ENCODE results near the gene SLC46A2.

SLC46A2 gene

DNA sequence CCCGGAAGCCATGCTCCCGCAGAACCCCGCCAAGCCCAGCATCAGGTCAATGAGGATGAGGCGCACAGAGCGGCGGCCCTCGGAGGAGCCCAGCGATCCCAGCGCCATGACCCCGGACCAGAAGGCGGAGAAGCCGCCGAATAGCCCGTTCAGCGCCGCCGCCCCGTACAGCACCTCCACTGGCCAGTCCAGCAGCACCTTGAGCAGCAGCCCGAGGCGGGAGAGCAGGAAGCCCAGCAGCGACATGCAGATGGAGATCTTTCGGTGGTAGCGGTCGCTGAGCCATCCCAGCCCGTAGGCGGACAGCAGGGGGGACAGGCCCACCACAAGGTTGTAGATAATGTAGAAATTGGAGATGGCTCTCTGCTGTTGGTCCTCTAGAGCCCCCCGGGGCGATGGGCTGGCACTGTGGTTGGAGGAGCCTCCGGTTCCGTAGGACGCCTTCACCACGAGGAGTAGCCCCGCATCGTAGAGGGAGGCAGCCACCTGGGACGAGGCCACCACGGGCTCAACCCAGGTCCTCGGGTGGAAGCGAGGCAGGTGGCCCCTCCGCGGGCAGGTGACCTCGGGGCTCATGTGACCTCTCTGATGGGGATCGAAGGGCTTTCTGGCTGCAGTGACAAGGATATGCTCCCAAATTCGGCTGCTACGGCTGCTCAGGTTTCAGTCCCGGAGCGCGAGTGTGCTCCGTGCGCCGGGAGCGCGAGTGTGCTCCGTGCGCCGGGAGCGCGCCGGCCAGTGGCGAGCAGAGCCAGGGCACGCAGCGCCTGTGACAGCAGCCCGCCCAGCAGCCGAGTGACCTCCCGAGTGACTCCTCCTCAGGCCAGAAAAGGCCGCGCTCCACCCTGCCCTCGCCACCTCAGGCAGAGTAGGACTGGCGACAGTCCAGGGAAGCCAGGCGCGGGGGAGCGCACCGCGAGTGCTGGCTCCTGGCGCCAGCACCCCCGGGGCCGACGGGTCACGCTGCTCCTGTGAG, at the start of gene SLC46A2:
SLC46A2 (minus strand) TSS at position 771 of the 976 bp plus-strand sequence; CDS start at position 576, 195 bp downstream.
- DNase-seq: no peak

- no peak for DNase-seq
Measured at GRCh38 chr9:112939418-112939817, 48.7 kb upstream of the SLC46A2 start.

DNA sequence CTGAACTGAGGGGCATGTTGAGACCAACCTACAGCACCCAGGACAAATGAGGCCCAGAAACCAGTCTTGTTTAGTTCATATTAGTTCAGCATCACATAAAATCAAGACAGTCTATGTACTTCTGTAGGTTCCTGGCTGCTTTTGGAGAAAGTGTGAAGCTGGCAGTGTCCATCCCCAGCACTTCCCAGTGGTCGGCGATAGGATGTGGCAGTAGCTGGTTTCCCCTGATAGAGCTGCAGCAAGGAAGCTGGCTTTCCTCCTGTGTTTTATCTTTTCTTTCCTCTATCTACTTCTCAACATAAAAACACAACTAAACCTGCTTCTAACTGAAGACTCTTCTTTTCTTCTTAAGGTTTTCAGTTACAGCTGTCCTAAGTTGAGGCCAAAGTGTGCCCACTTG, 43.0 kb upstream of the SLC46A2 start:
- no peak for DNase-seq

DNA sequence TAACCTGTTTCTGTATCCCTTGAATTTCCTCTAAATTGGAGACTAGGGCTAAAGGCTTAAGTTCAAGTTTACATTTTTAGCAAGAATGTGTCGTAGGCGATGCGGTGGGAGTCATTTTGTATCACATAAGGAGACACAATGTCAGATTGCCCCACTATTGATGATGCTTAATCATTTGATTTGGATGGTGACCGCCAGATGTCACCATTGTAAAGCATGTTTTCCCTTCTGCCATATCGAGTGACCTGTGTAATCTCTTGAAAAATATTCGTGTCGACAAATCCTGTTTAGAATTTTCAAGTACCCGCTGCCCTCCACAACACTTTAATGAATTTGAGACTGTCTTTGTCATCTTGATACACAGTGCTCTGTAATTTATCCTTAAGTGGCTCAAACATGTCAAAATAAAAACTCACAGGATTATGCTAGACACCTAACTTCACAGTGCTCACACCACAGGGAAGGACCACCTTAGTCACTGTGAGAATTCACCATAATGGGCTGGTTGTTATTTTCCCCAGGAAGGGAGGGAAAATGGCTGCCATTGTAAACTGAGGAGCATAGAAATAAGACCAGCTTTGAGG, 34.5 kb upstream of the SLC46A2 start:
- no peak for DNase-seq

GRCh38 chr9:112921549-112921948, 30.9 kb upstream of the SLC46A2 start:
- DNase-seq: peak; percentile 45

GRCh38 chr9:112917987-112918362, 27.3 kb upstream of the SLC46A2 start:
- DNase-seq: peak; percentile 10

DNA sequence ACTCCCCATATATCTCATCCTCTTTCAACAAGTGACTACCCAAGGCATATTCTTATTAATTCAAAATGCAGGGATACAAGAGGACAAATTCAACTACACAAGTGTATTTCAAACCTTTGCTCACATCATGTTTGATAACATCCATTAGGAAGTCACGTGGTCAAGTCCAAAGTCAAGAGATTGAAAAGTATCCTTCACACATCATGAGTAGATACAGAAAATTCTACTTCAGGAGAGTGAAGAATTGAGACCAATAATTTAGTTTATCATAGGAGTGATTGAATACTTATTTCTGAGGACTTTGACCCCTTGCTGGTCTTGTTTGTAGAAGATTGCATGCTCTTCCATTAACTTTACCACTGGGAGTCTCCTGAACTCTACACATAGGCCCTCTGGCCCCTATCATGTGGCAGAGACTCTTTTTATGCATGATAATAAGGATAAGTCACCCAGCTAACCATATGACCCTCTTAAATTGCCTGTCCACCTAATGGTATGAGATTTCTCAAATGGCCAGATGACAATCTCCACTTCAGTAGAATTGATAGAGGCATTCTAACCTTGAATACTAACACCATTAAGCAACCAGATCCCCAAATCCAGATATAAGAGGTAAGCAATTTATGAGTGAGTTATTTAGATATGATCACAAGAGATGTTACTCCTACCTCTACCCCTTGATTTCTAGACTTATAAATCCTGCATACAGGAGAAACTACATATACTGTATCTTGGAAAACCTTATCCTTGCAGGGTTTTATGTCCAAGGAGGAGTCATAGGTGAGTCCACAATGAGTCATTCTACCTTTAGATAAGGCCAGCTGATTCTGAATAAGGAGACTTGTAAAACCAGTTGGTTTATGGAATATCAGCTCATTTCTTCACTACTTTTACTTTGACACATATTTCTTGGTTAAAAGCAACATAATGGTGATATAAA, 26.6 kb upstream of the SLC46A2 start:
- peak; percentile 32 for DNase-seq

DNA sequence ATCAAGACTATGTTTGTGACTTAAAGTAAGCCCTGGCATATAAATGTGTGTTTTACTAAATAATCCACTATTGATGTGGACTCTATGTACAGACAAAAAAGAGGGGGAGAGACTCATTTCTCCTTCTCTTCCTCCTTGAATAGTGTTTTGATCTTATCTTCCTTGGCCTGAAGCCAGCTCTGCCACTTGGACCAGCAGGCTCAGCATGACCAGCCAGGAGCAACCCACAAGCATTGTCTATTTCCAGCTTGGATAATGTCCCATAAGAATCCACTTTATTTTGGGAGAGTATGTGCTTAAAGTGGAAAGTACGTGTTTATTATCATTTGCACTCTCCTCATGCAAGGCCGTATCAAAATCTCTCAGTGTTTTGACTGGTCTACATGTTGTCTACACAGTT, 23.8 kb upstream of the SLC46A2 start:
- no peak for DNase-seq

GRCh38 chr9:112913326-112913725, 22.6 kb upstream of the SLC46A2 start:
- DNase-seq: no peak

GRCh38 chr9:112912636-112913035, 22.0 kb upstream of the SLC46A2 start:
- DNase-seq: no peak

DNA sequence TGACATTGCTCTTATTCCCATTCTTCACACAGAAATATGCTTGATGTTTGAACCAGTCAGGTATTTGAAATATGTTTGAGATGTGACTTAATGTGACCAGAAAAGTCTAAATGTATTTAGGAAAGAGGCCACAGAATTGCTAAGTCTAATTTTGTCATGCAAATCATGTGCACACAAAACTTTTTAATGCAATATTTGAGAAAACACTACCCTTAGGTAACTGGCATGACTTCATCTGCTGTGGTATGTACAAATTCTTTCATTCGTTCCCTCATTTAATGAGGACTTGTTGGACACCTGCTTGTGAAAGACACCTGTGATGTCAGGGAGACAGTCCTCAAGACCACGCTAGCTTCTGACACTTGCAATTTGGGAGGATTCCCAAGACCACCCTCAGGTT, 21.1 kb upstream of the SLC46A2 start:
- DNase-seq: no peak

- DNase-seq: no peak
Measured at GRCh38 chr9:112905084-112905483, 14.4 kb upstream of the SLC46A2 start.

- DNase-seq: no peak
Measured at GRCh38 chr9:112900901-112901300, 10.2 kb upstream of the SLC46A2 start.

- DNase-seq: no peak
Measured at GRCh38 chr9:112900488-112900887, 9.8 kb upstream of the SLC46A2 start.

GRCh38 chr9:112898872-112899311, 8.2 kb upstream of the SLC46A2 start:
- DNase-seq: no peak

GRCh38 chr9:112896131-112896530, 5.5 kb upstream of the SLC46A2 start:
- DNase-seq: no peak

- no peak for DNase-seq
Measured at GRCh38 chr9:112894699-112895098, 4.0 kb upstream of the SLC46A2 start.

- peak; percentile 39 for DNase-seq
Measured at GRCh38 chr9:112894041-112894440, 3.4 kb upstream of the SLC46A2 start.

GRCh38 chr9:112892981-112893380, 2.3 kb upstream of the SLC46A2 start:
- DNase-seq: no peak

DNA sequence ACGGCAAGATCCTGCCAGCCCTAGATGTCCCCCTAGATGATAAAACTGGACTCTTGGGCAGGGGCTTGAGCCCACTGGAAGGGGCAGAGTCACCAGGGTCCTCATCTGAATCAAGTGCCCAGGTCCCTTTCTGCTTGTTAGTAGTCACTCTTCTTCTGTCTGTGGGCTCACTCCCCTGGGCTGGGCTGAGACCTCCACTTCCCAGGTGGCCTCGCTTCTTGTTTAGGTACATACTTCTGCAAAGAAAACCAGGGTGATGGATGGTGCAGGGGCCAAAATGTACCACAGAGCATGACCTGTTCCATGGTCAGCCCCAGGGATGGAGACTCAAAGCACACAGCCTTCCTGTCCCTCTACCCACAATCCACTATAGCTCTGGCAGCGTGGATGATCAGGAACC, 845 bp upstream of the SLC46A2 start:
- no peak for DNase-seq

- no peak for DNase-seq
Measured at GRCh38 chr9:112887381-112887780, 3.3 kb downstream of the SLC46A2 start.

DNA sequence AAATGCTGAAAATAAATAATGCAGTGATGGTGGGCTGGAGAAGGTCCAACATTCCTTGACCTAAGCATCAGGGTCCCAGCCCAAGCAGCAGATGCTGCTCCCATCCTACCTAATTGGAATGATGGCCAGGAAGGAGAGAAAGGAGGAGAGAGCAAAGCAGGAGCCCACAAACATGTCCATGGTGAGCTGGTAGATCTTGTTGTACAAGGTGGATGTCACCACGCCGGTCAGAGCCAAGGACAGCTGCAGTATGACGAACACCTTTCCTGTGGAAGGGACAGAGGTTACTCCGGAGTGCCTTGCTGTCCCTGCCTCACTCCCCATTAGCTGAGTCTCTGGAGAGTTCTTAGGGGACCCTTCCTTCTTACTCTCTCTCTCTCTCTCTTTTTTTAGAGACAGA, 4.3 kb downstream of the SLC46A2 start:
- DNase-seq: no peak

DNA sequence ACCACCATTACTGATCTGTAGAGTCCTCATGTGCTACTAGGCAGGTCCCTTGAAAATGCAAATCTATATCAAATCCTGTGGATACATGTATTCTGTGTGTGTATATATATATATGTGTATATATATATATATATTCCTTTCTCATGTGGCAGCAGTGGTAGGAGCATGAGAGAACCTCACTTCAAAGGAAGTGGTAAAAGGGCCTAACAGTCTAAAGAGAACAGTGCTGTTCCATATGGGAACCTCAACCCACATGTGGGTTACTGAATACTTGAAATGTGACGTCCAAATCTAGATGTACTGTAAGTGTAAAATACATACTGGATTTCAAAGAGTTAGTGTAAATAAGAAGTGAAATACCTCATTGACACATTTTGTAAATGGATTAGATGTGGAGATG, 5.4 kb downstream of the SLC46A2 start:
- DNase-seq: no peak

All from NCI-H226 (cell line).